ENCODE data around the gene EBF3. TPM values are rescaled to one million over a fixed set of nuclear protein-coding genes. Genes with fewer than 3 reads are reported as not detected.

The EBF3 gene
- total RNA-seq, 1 donor from 2014 or later, result 0.53 TPM

DNA sequence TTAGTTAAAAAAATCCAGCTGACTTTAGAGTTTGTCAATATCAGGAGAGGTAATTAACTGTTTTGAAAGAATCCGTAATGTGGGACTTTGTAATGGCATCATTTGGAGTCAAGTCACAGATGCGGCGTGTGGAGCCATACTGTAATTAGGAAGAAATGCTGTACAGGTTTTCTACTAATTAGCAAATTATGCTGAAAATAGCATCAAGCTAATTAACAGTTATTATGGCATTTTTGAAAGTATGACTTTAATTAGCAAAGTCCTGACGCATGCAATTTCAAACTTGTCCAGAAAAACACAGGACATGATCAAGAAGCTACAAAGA is 68.3 kb downstream of the EBF3 start:
- intact Hi-C loops (cut with DNase I), result no loop called here
- DNase-seq (no peak), ATAC-seq (no peak)
- Histone ChIP-seq H3K4me3 (no peak overlapping the region), H3K27ac (no peak overlapping the region), H3K9me3 (no peaks in the 10 kb centered on the region), H3K36me3 (no peaks in the 10 kb centered on the region), H3K27me3 (ENCODE audit: low read depth) (peaks cover 76% of the 10 kb centered on the region), H3K4me1 (no peaks in the 10 kb centered on the region)
- TF ChIP-seq, protein P1, sequence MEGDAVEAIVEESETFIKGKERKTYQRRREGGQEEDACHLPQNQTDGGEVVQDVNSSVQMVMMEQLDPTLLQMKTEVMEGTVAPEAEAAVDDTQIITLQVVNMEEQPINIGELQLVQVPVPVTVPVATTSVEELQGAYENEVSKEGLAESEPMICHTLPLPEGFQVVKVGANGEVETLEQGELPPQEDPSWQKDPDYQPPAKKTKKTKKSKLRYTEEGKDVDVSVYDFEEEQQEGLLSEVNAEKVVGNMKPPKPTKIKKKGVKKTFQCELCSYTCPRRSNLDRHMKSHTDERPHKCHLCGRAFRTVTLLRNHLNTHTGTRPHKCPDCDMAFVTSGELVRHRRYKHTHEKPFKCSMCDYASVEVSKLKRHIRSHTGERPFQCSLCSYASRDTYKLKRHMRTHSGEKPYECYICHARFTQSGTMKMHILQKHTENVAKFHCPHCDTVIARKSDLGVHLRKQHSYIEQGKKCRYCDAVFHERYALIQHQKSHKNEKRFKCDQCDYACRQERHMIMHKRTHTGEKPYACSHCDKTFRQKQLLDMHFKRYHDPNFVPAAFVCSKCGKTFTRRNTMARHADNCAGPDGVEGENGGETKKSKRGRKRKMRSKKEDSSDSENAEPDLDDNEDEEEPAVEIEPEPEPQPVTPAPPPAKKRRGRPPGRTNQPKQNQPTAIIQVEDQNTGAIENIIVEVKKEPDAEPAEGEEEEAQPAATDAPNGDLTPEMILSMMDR (IDR thresholded peaks at IDR 0.05), result no peak

GRCh38 chr10:129894698-129895097 is 69.4 kb downstream of the EBF3 start:
- H3K4me1 ChIP-seq, result no peaks in the 10 kb centered on the region
- DNase-seq (no peak), ATAC-seq (no peak)
- no peak overlapping the region for H3K27ac ChIP-seq
- TF ChIP-seq, protein P1 (IDR thresholded peaks at IDR 0.05), result no peak
- intact Hi-C loops (cut with DNase I), result no loop called here
- H3K9me3 ChIP-seq, result no peaks in the 10 kb centered on the region
- H3K4me3 ChIP-seq, result no peak overlapping the region
- no peaks in the 10 kb centered on the region for H3K36me3 ChIP-seq
- peaks cover 75% of the 10 kb centered on the region for H3K27me3 ChIP-seq (ENCODE audit: low read depth)

DNA sequence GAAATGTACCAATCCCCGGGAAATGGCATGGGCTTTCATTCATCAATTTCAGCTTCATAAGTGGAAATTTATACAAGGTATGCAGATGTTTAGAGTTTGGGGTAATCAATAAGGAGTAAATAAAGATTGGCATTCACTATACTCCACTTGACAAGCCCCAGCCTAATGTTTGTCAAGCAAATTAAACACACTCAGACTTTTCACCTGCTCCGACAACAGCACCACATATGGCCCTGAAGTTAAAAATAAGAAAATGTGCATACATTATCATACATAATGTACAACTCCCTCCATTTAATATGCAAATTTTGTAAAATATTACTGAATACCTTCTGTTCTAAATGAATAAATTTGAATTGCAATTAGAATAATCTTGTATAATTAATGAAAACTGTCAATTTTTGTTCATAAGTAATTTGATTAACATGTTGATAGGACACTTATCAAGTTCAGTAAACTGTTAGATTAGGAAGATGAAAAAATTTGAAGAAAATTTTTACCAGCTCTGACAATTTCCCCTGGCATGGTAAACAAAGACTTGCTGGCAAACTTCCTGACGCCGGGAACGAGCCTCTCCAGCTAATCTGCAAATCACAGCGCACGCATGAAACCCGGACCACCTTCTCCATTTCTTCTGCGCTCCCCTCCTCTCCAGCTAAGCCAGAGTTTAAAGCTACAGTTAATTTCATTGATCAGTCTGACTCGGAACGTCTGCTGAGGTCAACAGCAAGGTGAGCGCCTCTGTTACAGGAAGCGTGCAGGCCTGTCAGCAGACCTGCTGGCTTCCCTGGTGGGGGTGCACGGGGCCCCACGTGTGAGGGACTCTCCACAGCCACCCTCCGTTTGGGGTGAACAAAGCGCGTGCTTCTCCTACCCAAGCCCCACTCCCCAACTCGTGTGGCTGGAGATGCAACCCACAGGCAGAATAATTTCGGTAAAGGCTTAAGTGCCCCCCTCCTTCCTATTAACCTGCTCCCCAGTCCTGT is 70.7 kb downstream of the EBF3 start:
- no peak for ATAC-seq
- TF ChIP-seq, protein P1 (IDR thresholded peaks at IDR 0.05), result no peak
- H3K9me3 ChIP-seq, result no peaks in the 10 kb centered on the region
- no peak overlapping the region for H3K27ac ChIP-seq
- no peak for DNase-seq
- intact Hi-C loops (cut with DNase I), result no loop called here
- H3K4me1 ChIP-seq, result no peaks in the 10 kb centered on the region
- peaks cover 62% of the 10 kb centered on the region for H3K27me3 ChIP-seq (ENCODE audit: low read depth)
- no peaks in the 10 kb centered on the region for H3K36me3 ChIP-seq
- H3K4me3 ChIP-seq, result no peak overlapping the region

DNA sequence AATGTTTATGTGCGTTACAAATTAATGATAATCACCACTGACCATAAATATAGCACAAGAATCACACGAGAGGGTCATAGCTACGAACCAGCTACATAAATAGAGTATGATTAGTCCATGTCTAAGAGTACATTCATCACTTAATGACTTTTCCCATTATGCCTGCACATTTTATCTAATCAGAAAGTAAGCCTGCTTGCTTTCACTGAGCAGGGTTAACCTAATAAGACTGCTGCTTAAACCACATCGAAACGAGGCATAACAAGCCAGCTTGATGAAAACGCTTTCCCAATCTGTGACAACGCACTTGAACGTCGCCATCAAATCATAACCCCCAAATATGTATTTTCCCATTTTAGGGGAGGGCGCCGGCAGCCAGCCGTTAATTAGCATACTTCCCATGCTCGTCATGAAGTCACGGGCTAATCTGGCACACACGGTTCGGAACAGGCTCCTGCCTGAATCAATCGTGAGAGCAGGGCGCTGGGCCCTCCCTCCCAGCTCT is 71.5 kb downstream of the EBF3 start:
- Histone ChIP-seq H3K4me3 (no peak overlapping the region), H3K36me3 (no peaks in the 10 kb centered on the region), H3K4me1 (no peaks in the 10 kb centered on the region), H3K9me3 (no peaks in the 10 kb centered on the region), H3K27me3 (ENCODE audit: low read depth) (peaks cover 55% of the 10 kb centered on the region), H3K27ac (no peak overlapping the region)
- DNase-seq (no peak), ATAC-seq (no peak)
- TF ChIP-seq, protein P1 (IDR thresholded peaks at IDR 0.05), result no peak
- intact Hi-C loops (cut with DNase I), result no loop called here

GRCh38 chr10:129891806-129892205 is 72.3 kb downstream of the EBF3 start:
- intact Hi-C loops (cut with DNase I), result no loop called here
- H3K4me1 ChIP-seq, result no peaks in the 10 kb centered on the region
- ATAC-seq (no peak), DNase-seq (no peak)
- H3K36me3 ChIP-seq, result no peaks in the 10 kb centered on the region
- no peak overlapping the region for H3K27ac ChIP-seq
- no peaks in the 10 kb centered on the region for H3K9me3 ChIP-seq
- H3K27me3 ChIP-seq (ENCODE audit: low read depth), result peaks cover 47% of the 10 kb centered on the region
- TF ChIP-seq, protein P1 (IDR thresholded peaks at IDR 0.05), result no peak
- H3K4me3 ChIP-seq, result no peak overlapping the region

All from lower lobe of right lung (tissue), 2 donors.